Ramos (cell line): Measurements from ENCODE around the gene VSX2.

ENCODE experiments used
- in situ Hi-C: fragments of 300-500 bp; cut with MboI; formaldehyde crosslinking; loops from one replicate; pipeline ENCODE4 v1.14.3; 2022; ENCODE audit warnings: low sequenced_read_pairs; ENCODE audit not compliant: unreplicated experiment

VSX2 gene

GRCh38 chr14:74292061-74292460 lies 52.8 kb downstream of the VSX2 start:
- in situ Hi-C loops = no loop called here

- in situ Hi-C loops = no loop called here
Measured at GRCh38 chr14:74293606-74294005, 54.4 kb downstream of the VSX2 start.

- in situ Hi-C loops = no loop called here
Measured at GRCh38 chr14:74296037-74296467, 56.8 kb downstream of the VSX2 start.

GRCh38 chr14:74297986-74298385 lies 58.7 kb downstream of the VSX2 start:
- in situ Hi-C loops = no loop called here

GRCh38 chr14:74299061-74299545 lies 59.9 kb downstream of the VSX2 start:
- in situ Hi-C loops = no loop called here

GRCh38 chr14:74301594-74302151 lies 62.4 kb downstream of the VSX2 start:
- in situ Hi-C loops = no loop called here

- in situ Hi-C loops = no loop called here
Measured at GRCh38 chr14:74302152-74302628, 62.9 kb downstream of the VSX2 start.

- in situ Hi-C loops = no loop called here
Measured at GRCh38 chr14:74302634-74303569, 63.7 kb downstream of the VSX2 start, which contains the start of gene ABCD4. ABCD4 (minus strand) TSS chr14:74302934; CDS start chr14:74302912, 22 bp downstream.

- in situ Hi-C loops = no loop called here
Measured at GRCh38 chr14:74308695-74309094, 69.4 kb downstream of the VSX2 start.

GRCh38 chr14:74309125-74310022 lies 70.1 kb downstream of the VSX2 start:
- in situ Hi-C loops = no loop called here

- in situ Hi-C loops = no loop called here
Measured at GRCh38 chr14:74312161-74312560, 72.9 kb downstream of the VSX2 start.
